WTC11 (cell line): ENCODE data around the gene CD200R1. TPM values are rescaled to one million over a fixed set of nuclear protein-coding genes. Genes with fewer than 3 reads are reported as not detected.

ENCODE experiments used
- AR ChIP-seq: fragments of 250-450 bp; sonication (Bioruptor Pico); IDR thresholded peaks from 2 replicates; pipeline ENCODE4 v1.9.0; 2021; ENCODE audit warnings: mild to moderate bottlenecking
- ARID4B ChIP-seq: sonication (generic); formaldehyde crosslinking; IDR thresholded peaks from 2 replicates; pipeline ENCODE4 v1.8.0; 2023; ENCODE audit warnings: missing genetic modification reagents, mild to moderate bottlenecking, borderline replicate concordance
- ATF3 ChIP-seq: sonication (generic); formaldehyde crosslinking; conservative IDR thresholded peaks from 2 replicates; pipeline ENCODE4 v1.8.1; 2022; ENCODE audit warnings: mild to moderate bottlenecking, missing genetic modification reagents
- CTCF ChIP-seq: fragments of 200-600 bp; IDR thresholded peaks from 2 replicates; pipeline ENCODE4 v1.8.0; 2022; ENCODE audit warnings: antibody characterized with exemption
- FOXP4 ChIP-seq: sonication (generic); formaldehyde crosslinking; IDR thresholded peaks from 2 replicates; pipeline ENCODE4 v1.8.0; 2022; ENCODE audit warnings: mild to moderate bottlenecking, missing genetic modification reagents
- GABPB1 ChIP-seq: sonication (generic); formaldehyde crosslinking; IDR thresholded peaks from 2 replicates; pipeline ENCODE4 v1.8.1; 2023; ENCODE audit warnings: mild to moderate bottlenecking, missing genetic modification reagents
- HMGXB4 ChIP-seq: sonication (generic); formaldehyde crosslinking; IDR thresholded peaks from 2 replicates; pipeline ENCODE4 v1.8.1; 2023; ENCODE audit warnings: mild to moderate bottlenecking, moderate library complexity, missing genetic modification reagents
- JAZF1 ChIP-seq: fragments of 250-450 bp; sonication (Bioruptor Pico); IDR thresholded peaks from 2 replicates; pipeline ENCODE4 v1.9.0; 2021; ENCODE audit warnings: moderate library complexity, mild to moderate bottlenecking, inconsistent platforms
- MLX ChIP-seq: sonication (generic); formaldehyde crosslinking; IDR thresholded peaks from 2 replicates; pipeline ENCODE4 v1.8.1; 2023; ENCODE audit warnings: mild to moderate bottlenecking, missing genetic modification reagents, moderate library complexity
- NFE2L1 ChIP-seq: sonication (generic); formaldehyde crosslinking; IDR thresholded peaks from 2 replicates; pipeline ENCODE4 v1.8.1; 2023; ENCODE audit warnings: missing genetic modification reagents
- NFYB ChIP-seq: sonication (generic); formaldehyde crosslinking; conservative IDR thresholded peaks from 2 replicates; pipeline ENCODE4 v1.8.0; 2022; ENCODE audit warnings: low read depth, missing genetic modification reagents
- NR1H2 ChIP-seq: sonication (generic); formaldehyde crosslinking; IDR thresholded peaks from 2 replicates; pipeline ENCODE4 v1.9.0; 2021; ENCODE audit warnings: mild to moderate bottlenecking, moderate library complexity, missing genetic modification reagents
- PRRX2 ChIP-seq: fragments of 250-450 bp; sonication (Bioruptor Pico); IDR thresholded peaks from 2 replicates; pipeline ENCODE4 v1.8.0; 2021; ENCODE audit warnings: mild to moderate bottlenecking
- RELA ChIP-seq: sonication (generic); formaldehyde crosslinking; IDR thresholded peaks from 2 replicates; pipeline ENCODE4 v1.8.1; 2022; ENCODE audit warnings: missing genetic modification reagents, mild to moderate bottlenecking, borderline replicate concordance
- TEAD4 ChIP-seq: sonication (generic); formaldehyde crosslinking; IDR thresholded peaks from 2 replicates; pipeline ENCODE4 v1.8.0; 2022; ENCODE audit warnings: mild to moderate bottlenecking, missing genetic modification reagents
- ZNF423 ChIP-seq: fragments of 250-450 bp; sonication (Bioruptor Pico); IDR thresholded peaks from 2 replicates; pipeline ENCODE4 v2.1.2; 2022; ENCODE audit warnings: mild to moderate bottlenecking, moderate library complexity
- ZNF532 ChIP-seq: fragments of 250-450 bp; sonication (Bioruptor Pico); IDR thresholded peaks from 2 replicates; pipeline ENCODE4 v1.9.0; 2021; ENCODE audit warnings: mild to moderate bottlenecking, borderline replicate concordance
- total RNA-seq: library from RNA; stranded (reverse); gene quantifications from 3 replicates; pipeline ENCODE4 v1.2.3, GENCODE V29; 2021

Gene CD200R1
- total RNA-seq, 1 experiment from 2014 or later, result not detected

- TF ChIP-seq RELA (CRISPR knock-in tag) (no peak), ZNF423 (CRISPR knock-in tag) (no peak), ARID4B (CRISPR knock-in tag) (peak; percentile 62), TEAD4 (CRISPR knock-in tag) (peak; percentile 73; the same call in 1 of the 2 replicates), NR1H2 (CRISPR knock-in tag) (no peak), MLX (CRISPR knock-in tag) (no peak), NFE2L1 (no peak), JAZF1 (CRISPR knock-in tag) (no peak), AR (CRISPR knock-in tag) (no peak), PRRX2 (no peak), CTCF (no peak), ZNF532 (peak; percentile 79; the same call in 1 of the 2 replicates), NFYB (CRISPR knock-in tag) (no peak; the same call in 1 of the 2 replicates), FOXP4 (peak; percentile 37; the same call in 1 of the 2 replicates), HMGXB4 (CRISPR knock-in tag) (peak; percentile 93), GABPB1 (CRISPR knock-in tag) (no peak; the same call in 1 of the 2 replicates), ATF3 (CRISPR knock-in tag) (no peak)
Measured at GRCh38 chr3:113019182-113020137, 44.6 kb upstream of the CD200R1 start (continued).
